Body of pancreas (tissue), 4 donors: ENCODE data around the gene ALOX5AP.

Experiments used
- CTCF ChIP-seq, 7 experiments: fragments of 450-650 bp in 4 of 7; fragments of 200-600 bp in 3 of 7; sonication (generic) in 3 of 7; IDR thresholded peaks; one replicate each; pipeline ENCODE4 v1.5.1; 2016 to 2019; ENCODE audit warnings: antibody characterized with exemption in 7 of 7
- POLR2A ChIP-seq, 3 donors: fragments of 450-650 bp; IDR thresholded peaks; one replicate each; pipeline ENCODE4 v1.6.1; 2016; ENCODE audit warnings: antibody characterized with exemption in 3 of 3, mild to moderate bottlenecking in 2 of 3

GRCh38 chr13:30774214-30774730 is 38.9 kb downstream of the ALOX5AP start:
- no peak for TF ChIP-seq CTCF (IDR thresholded peaks at IDR 0.05)
- no peak for TF ChIP-seq POLR2A (IDR thresholded peaks at IDR 0.05)
